Measurements from ENCODE around the gene INO80B. TPM values are rescaled to one million over a fixed set of nuclear protein-coding genes. Genes with fewer than 3 reads are reported as not detected.

INO80B gene
- total RNA-seq, 2 experiments from 2014 or later = 41.3 to 41.8 TPM

Other genes with a start within 250 kb of the INO80B start
- 10 to 100 TPM in 1 of 2 experiments, 1 to 10 TPM in 1; 7.8 to 10.4 TPM for gene SLC4A5, start 111.7 kb upstream of the INO80B start, total RNA-seq
- gene DCTN1, start 74.8 kb upstream of the INO80B start, total RNA-seq = 10 to 100 TPM; 51.4 to 60.7 TPM
- gene C2orf81, start 33.5 kb upstream of the INO80B start, total RNA-seq = 1 to 10 TPM; 2.9 to 3.4 TPM
- 10 to 100 TPM; 21.7 to 25.1 TPM for gene WDR54, start 33.4 kb upstream of the INO80B start, total RNA-seq
- under 1 TPM; 0.20 to 0.27 TPM for gene RTKN, start 13.2 kb upstream of the INO80B start, total RNA-seq
- 10 to 100 TPM; 79.1 to 80.5 TPM for gene WBP1, start 3.4 kb downstream of the INO80B start, total RNA-seq
- gene MOGS, start 10.3 kb downstream of the INO80B start, total RNA-seq = 10 to 100 TPM; 47.6 to 48.6 TPM
- 10 to 100 TPM; 39.5 to 44.3 TPM for gene MRPL53, start 17.6 kb downstream of the INO80B start, total RNA-seq
- 10 to 100 TPM; 10.2 to 12.4 TPM for gene CCDC142, start 27.9 kb downstream of the INO80B start, total RNA-seq
- gene TTC31, start 28.0 kb downstream of the INO80B start, total RNA-seq = 10 to 100 TPM; 20.6 to 26.1 TPM
- not detected for gene LBX2, start 44.5 kb downstream of the INO80B start, total RNA-seq
- 10 to 100 TPM; 11.6 to 13.8 TPM for gene PCGF1, start 52.6 kb downstream of the INO80B start, total RNA-seq
- under 1 TPM; 0.14 to 0.30 TPM for gene TLX2, start 59.4 kb downstream of the INO80B start, total RNA-seq
- gene DQX1, start 71.1 kb downstream of the INO80B start, total RNA-seq = under 1 TPM in 1 of 2 experiments, not detected in 1; 0.22 TPM
- gene AUP1, start 74.6 kb downstream of the INO80B start, total RNA-seq = 100 to 1,000 TPM; 162 to 170 TPM
- gene HTRA2, start 74.8 kb downstream of the INO80B start, total RNA-seq = 10 to 100 TPM; 15.3 to 16.0 TPM
- under 1 TPM in 1 of 2 experiments, not detected in 1; 0.25 TPM for gene LOXL3, start 98.9 kb downstream of the INO80B start, total RNA-seq
- gene DOK1, start 99.6 kb downstream of the INO80B start, total RNA-seq = 1 to 10 TPM; 3.4 to 6.0 TPM
- gene M1AP, start 193.2 kb downstream of the INO80B start, total RNA-seq = not detected
- 1 to 10 TPM; 6.8 to 7.3 TPM for gene SEMA4F, start 199.2 kb downstream of the INO80B start, total RNA-seq

Data from CD4-positive, alpha-beta T cell (primary cell).